Large intestine (tissue), 12 donors: ENCODE data around the gene MVB12A. TPM values are rescaled to one million over a fixed set of nuclear protein-coding genes. Genes with fewer than 3 reads are reported as not detected.

Experiments
- DNase-seq, 2 donors: peaks; one replicate each; pipeline versions ENCODE4 v3.0.0 to v3.0.0-alpha.2; 2013
- H3K27ac ChIP-seq: one replicate; pipeline ENCODE4 v1.5.1; 2013; ENCODE audit warnings: low read length
- H3K27me3 ChIP-seq: 2 replicates; pipeline ENCODE4 v1.6.1; 2013; ENCODE audit warnings: low read length; ENCODE audit not compliant: control insufficient read depth, insufficient read depth
- H3K36me3 ChIP-seq: 2 replicates; pipeline ENCODE4 v1.6.1; 2013; ENCODE audit warnings: low read length; ENCODE audit not compliant: control insufficient read depth, insufficient read depth
- H3K4me1 ChIP-seq: one replicate; pipeline ENCODE4 v1.6.1; 2013; ENCODE audit warnings: low read length; ENCODE audit not compliant: control insufficient read depth, insufficient read depth
- H3K4me3 ChIP-seq: one replicate; pipeline ENCODE4 v1.5.1; 2013; ENCODE audit warnings: low read length
- H3K9me3 ChIP-seq: one replicate; pipeline ENCODE4 v1.6.1; 2013; ENCODE audit warnings: mild to moderate bottlenecking, low read depth, low read length, moderate library complexity; ENCODE audit not compliant: control insufficient read depth
- WGBS: methylation state at CpG from one replicate; pipeline ENCODE4 v1.1.5; 2013; ENCODE audit warnings: low lambda C conversion rate; ENCODE audit not compliant: insufficient coverage; 5-methylcytosine and 5-hydroxymethylcytosine counted together
- long read RNA-seq, 11 donors: transcript quantifications; one replicate each; lab custom pipeline, GENCODE V29; 2026
- polyA plus RNA-seq: library from polyadenylated mRNA; unstranded; fragments of 120-200 nt; gene quantifications from one replicate; pipeline ENCODE4 v1.2.1, GENCODE V29; 2013

Gene MVB12A
- 53.5 TPM for polyA plus RNA-seq
- long read RNA-seq, donor 1, transcript MVB12A-201 (9 exons, 2,223 nt), result major isoform, 13 of 16 reads
- long read RNA-seq, donor 1, partial matches to known transcripts, result 0 of 16 reads
- long read RNA-seq, donor 1, other reads (novel, unspliced or antisense), result 0 of 16 reads
- long read RNA-seq, donor 2, transcript MVB12A-201 (9 exons, 2,223 nt), result major isoform, 30 of 34 reads
- long read RNA-seq, donor 2, partial matches to known transcripts, result 0 of 34 reads
- long read RNA-seq, donor 2, other reads (novel, unspliced or antisense), result 0 of 34 reads
- long read RNA-seq, donor 3, result 0 reads
- long read RNA-seq, donor 4, partial matches to known transcripts, result 0 of 3 reads
- long read RNA-seq, donor 4, other reads (novel, unspliced or antisense), result 0 of 3 reads
- long read RNA-seq, donor 5, transcript MVB12A-201 (9 exons, 2,223 nt), result major isoform, 14 of 16 reads
- long read RNA-seq, donor 5, partial matches to known transcripts, result 0 of 16 reads
- long read RNA-seq, donor 5, other reads (novel, unspliced or antisense), result 0 of 16 reads
- long read RNA-seq, donor 6, transcript MVB12A-201 (9 exons, 2,223 nt), result major isoform, 25 of 28 reads
- long read RNA-seq, donor 6, partial matches to known transcripts, result 0 of 28 reads
- long read RNA-seq, donor 6, other reads (novel, unspliced or antisense), result 0 of 28 reads
- long read RNA-seq, donor 7, transcript MVB12A-201 (9 exons, 2,223 nt), result major isoform, 9 of 11 reads
- long read RNA-seq, donor 7, partial matches to known transcripts, result 0 of 11 reads
- long read RNA-seq, donor 7, other reads (novel, unspliced or antisense), result 0 of 11 reads
- long read RNA-seq, donor 8, transcript MVB12A-201 (9 exons, 2,223 nt), result major isoform, 28 of 33 reads
- long read RNA-seq, donor 8, partial matches to known transcripts, result 0 of 33 reads
- long read RNA-seq, donor 8, other reads (novel, unspliced or antisense), result 0 of 33 reads
- long read RNA-seq, donor 9, transcript MVB12A-201 (9 exons, 2,223 nt), result major isoform, 26 of 37 reads
- long read RNA-seq, donor 9, partial matches to known transcripts, result 10 of 37 reads
- long read RNA-seq, donor 9, other reads (novel, unspliced or antisense), result 0 of 37 reads
- long read RNA-seq, donor 10, transcript MVB12A-201 (9 exons, 2,223 nt), result major isoform, 18 of 22 reads
- long read RNA-seq, donor 10, partial matches to known transcripts, result 0 of 22 reads
- long read RNA-seq, donor 10, other reads (novel, unspliced or antisense), result 0 of 22 reads
- long read RNA-seq, donor 11, transcript MVB12A-201 (9 exons, 2,223 nt), result major isoform, 18 of 19 reads
- long read RNA-seq, donor 11, partial matches to known transcripts, result 0 of 19 reads
- long read RNA-seq, donor 11, other reads (novel, unspliced or antisense), result 0 of 19 reads

GRCh38 chr19:17419621-17420474 is at the start of gene MVB12A:
MVB12A (plus strand) TSS chr19:17420047; CDS start chr19:17420136, 89 bp downstream.
- no CpG with 5 or more reads among the region's 85 CpGs for WGBS
- H3K36me3 ChIP-seq, result peaks cover 13% of the 10 kb centered on the region
- H3K4me1 ChIP-seq, result peaks cover 5% of the 10 kb centered on the region
- H3K9me3 ChIP-seq, result no peaks in the 10 kb centered on the region
- peaks cover 2% of the 10 kb centered on the region for H3K27me3 ChIP-seq
- DNase-seq, result peak; percentile 100
- H3K27ac ChIP-seq, result peak within 1 kb of the TSS; percentile 61
- peak within 1 kb of the TSS; percentile 75 for H3K4me3 ChIP-seq

GRCh38 chr19:17376935-17377600 is 42.8 kb upstream of the MVB12A start, which contains the start of gene PLVAP:
PLVAP (minus strand) TSS chr19:17377342; CDS start chr19:17377288, 54 bp downstream.
- Histone ChIP-seq H3K36me3 (no peaks in the 10 kb centered on the region), H3K27me3 (no peaks in the 10 kb centered on the region), H3K27ac (no peak within 1 kb of the TSS), H3K9me3 (no peaks in the 10 kb centered on the region), H3K4me3 (peak within 1 kb of the TSS; percentile 18), H3K4me1 (no peaks in the 10 kb centered on the region)
- no peak for DNase-seq
- no CpG with 5 or more reads among the region's 39 CpGs for WGBS

GRCh38 chr19:17378271-17378670 is 41.6 kb upstream of the MVB12A start:
- WGBS, result no CpG with 5 or more reads among the region's 13 CpGs
- H3K4me1 ChIP-seq, result no peaks in the 10 kb centered on the region
- H3K4me3 ChIP-seq, result no peak overlapping the region
- no peak overlapping the region for H3K27ac ChIP-seq
- no peaks in the 10 kb centered on the region for H3K9me3 ChIP-seq
- no peaks in the 10 kb centered on the region for H3K36me3 ChIP-seq
- no peak for DNase-seq
- no peaks in the 10 kb centered on the region for H3K27me3 ChIP-seq

DNA sequence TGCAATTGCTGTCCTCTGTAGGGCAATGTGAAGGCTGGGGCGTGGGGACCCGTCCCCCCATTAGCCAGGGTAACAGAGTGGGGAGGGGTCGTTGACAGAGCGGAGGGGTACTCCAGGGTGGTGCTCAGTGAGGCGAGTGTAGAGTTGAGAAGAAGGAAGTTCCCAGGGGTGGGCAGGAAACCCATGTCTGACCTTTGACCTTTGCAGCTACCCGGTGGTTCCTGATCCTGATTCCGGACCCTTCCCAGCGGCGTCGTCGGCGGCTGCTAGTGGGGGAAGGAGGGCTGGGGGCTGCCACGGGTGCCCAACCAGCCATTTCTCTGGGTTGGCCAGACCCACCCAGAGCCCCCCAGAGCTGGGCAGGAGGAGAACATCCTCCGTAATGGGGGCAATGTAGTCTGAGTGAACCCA is 40.6 kb upstream of the MVB12A start:
- Histone ChIP-seq H3K4me3 (no peak overlapping the region), H3K4me1 (no peaks in the 10 kb centered on the region), H3K9me3 (no peaks in the 10 kb centered on the region), H3K27ac (no peak overlapping the region), H3K36me3 (no peaks in the 10 kb centered on the region), H3K27me3 (no peaks in the 10 kb centered on the region)
- DNase-seq, result no peak
- WGBS, result no CpG with 5 or more reads among the region's 14 CpGs

DNA sequence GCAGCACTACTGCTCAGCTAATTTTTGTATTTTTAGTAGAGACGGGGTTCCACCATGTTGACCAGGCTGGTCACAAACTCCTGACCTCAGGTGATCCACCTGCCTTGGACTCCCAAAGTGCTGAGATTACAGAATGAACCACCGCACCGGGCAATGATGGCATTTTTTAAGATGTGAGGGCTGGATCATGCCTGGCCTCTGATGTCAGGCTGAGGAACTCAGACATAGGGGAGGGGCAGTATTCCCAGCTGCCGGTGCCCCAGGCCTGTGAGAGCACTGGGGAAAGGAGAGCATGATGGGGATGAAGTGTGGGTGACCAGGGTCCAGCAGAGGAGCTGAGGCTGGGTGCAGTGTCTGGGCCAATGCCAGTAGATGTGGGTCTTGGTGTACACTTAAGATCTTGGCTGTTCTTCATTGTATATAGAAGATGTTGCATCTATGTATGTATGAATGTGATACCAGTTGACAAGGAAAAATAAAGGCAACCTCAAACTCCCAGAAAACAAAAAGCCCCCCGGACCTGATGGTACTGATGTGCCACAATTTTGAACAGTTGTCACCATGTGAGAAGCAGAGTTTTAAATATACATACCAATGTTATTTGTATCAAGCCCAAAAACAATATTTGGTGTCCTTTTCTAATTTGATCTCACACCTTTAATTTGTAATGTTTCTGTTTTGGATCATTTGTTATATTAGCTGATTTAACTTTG is 39.3 kb upstream of the MVB12A start:
- no peaks in the 10 kb centered on the region for H3K36me3 ChIP-seq
- no peaks in the 10 kb centered on the region for H3K27me3 ChIP-seq
- no CpG with 5 or more reads among the region's 5 CpGs for WGBS
- no peaks in the 10 kb centered on the region for H3K4me1 ChIP-seq
- no peak for DNase-seq
- H3K27ac ChIP-seq, result no peak overlapping the region
- H3K4me3 ChIP-seq, result no peak overlapping the region
- H3K9me3 ChIP-seq, result no peaks in the 10 kb centered on the region

DNA sequence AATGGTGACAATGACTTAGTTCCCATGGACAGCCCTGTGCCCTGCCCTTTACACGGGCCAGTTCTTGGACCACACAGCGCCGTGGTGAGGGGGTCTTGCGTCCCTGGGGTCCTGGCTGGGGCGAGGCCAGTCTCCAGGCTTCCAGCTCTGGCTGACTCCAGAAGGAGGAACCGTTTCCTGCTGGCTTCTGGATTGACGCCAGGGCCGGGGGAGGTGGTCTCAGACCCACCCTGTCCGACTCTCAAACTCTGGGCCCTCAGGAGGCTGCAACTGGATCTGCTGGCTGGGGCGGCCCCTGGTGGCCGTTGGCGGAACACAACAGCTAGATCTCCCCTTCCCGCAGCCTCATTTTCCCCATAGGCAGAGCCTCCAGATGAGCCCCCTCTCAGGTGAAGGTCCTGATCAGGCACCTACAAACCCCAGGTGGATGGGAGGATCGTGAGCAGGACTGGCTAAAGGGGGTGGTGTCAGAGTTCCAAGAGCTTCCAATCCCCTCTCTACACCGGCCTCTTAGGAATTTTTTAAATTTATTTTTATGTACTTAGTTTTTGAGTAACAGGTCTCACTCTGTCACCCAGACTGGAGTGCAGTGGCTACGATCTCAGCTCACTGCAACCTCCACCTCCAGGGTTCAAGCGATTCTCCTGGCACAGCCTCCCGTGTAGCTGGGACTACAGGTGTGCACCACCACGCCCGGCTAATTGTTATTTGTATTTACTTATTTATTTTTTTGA is 33.8 kb upstream of the MVB12A start:
- Histone ChIP-seq H3K27ac (no peak overlapping the region), H3K4me3 (no peak overlapping the region), H3K36me3 (no peaks in the 10 kb centered on the region), H3K9me3 (no peaks in the 10 kb centered on the region), H3K4me1 (no peaks in the 10 kb centered on the region), H3K27me3 (peaks cover 11% of the 10 kb centered on the region)
- WGBS, result no CpG with 5 or more reads among the region's 20 CpGs
- DNase-seq, result peak; percentile 36 to 37

- Histone ChIP-seq H3K4me3 (no peak overlapping the region), H3K4me1 (peaks cover 7% of the 10 kb centered on the region), H3K27me3 (peaks cover 35% of the 10 kb centered on the region), H3K36me3 (no peaks in the 10 kb centered on the region), H3K27ac (no peak overlapping the region), H3K9me3 (no peaks in the 10 kb centered on the region)
- WGBS, result no CpG with 5 or more reads among the region's 1 CpG
- no peak for DNase-seq
Observed at GRCh38 chr19:17389288-17389687, 30.6 kb upstream of the MVB12A start.

GRCh38 chr19:17389957-17390664 is 29.7 kb upstream of the MVB12A start:
- peak overlapping the region; percentile 41 for H3K4me3 ChIP-seq
- 67% methylated on average over 1 of the region's 37 CpGs for WGBS
- H3K36me3 ChIP-seq, result no peaks in the 10 kb centered on the region
- H3K4me1 ChIP-seq, result peaks cover 7% of the 10 kb centered on the region
- no peak overlapping the region for H3K27ac ChIP-seq
- H3K9me3 ChIP-seq, result no peaks in the 10 kb centered on the region
- peaks cover 42% of the 10 kb centered on the region for H3K27me3 ChIP-seq
- DNase-seq, result no peak
